K562 (cell line): ENCODE data around the gene ABCA8. TPM values are rescaled to one million over a fixed set of nuclear protein-coding genes. Genes with fewer than 3 reads are reported as not detected.

ENCODE experiments used
- ATAC-seq: fragments of 200-7000 bp; cut with Tn5 transposase; 3 replicates; pipeline ENCODE4 v1.9.1; 2020; ENCODE audit warnings: moderate library complexity
- BruUV-seq: library from RNA; stranded (reverse); fragments of 400-500 nt; replicated peaks from 2 replicates; lab custom pipeline; 2021; lab: Mats Ljungman, UMichigan
- CTCF ChIA-PET: fragments of 300-600 bp; formaldehyde crosslinking; extraction: SDS; loops from one replicate; lab custom pipeline; 2021; ENCODE audit warnings: low intra/inter-chr PET ratio; lab: Yijun Ruan, JAX
- POLR2A ChIA-PET: fragments of 300-600, 350-650 bp; sonication (Branson Sonifier 250); formaldehyde crosslinking; extraction: SDS; loops from one replicate; lab custom pipeline; 2021; ENCODE audit warnings: antibody characterized with exemption, inconsistent platforms; lab: Yijun Ruan, JAX
- DNase-seq, 4 experiments: peaks; one replicate each; pipeline versions ENCODE4 v3.0.0 to v3.0.0-alpha.2; 2011 to 2018; ENCODE audit warnings: low spot score in 3 of 4, mixed read lengths in 3 of 4; ENCODE audit errors: extremely low read depth in 1 of 4
- FAIRE-seq: peaks from 2 replicates; lab custom pipeline; 2011; peaks lifted over from hg19 to GRCh38; lab: Jason Lieb, UNC
- H2AFZ ChIP-seq: 2 replicates; pipeline ENCODE4 v1.6.0; 2011; ENCODE audit warnings: low read depth, low read length, control low read depth, inconsistent platforms
- H3K27ac ChIP-seq: fragments of 200-600 bp; 3 replicates; pipeline ENCODE4 v1.8.0; 2011; ENCODE audit warnings: low read depth, mild to moderate bottlenecking, control low read depth, inconsistent platforms, low read length, moderate library complexity, mixed read lengths; ENCODE audit errors: extremely low read depth
- H3K27me3 ChIP-seq, 2 experiments: fragments of 300-600 bp in 1 of 2; 2 replicates in 1 of 2; 3 replicates in 1 of 2; pipeline versions ENCODE4 v1.6.0 to v1.8.0; 2011; ENCODE audit warnings: inconsistent platforms in 2 of 2, low read length in 2 of 2, mild to moderate bottlenecking in 1 of 2, mixed read lengths in 1 of 2, moderate library complexity in 1 of 2; ENCODE audit not compliant: control insufficient read depth in 2 of 2, insufficient read depth in 2 of 2
- H3K36me3 ChIP-seq: fragments of 300-600 bp; 3 replicates; pipeline ENCODE4 v1.8.0; 2011; ENCODE audit warnings: mild to moderate bottlenecking, low read length, inconsistent platforms; ENCODE audit not compliant: control insufficient read depth, insufficient read depth
- H3K4me1 ChIP-seq, 2 experiments: fragments of 200-600 bp in 1 of 2; replicated peaks in 1 of 2; 2 replicates in 1 of 2; 3 replicates in 1 of 2; pipeline versions ENCODE4 v1.5.1 to v1.8.0; 2011; ENCODE audit warnings: inconsistent platforms in 2 of 2, low read length in 2 of 2, mild to moderate bottlenecking in 1 of 2, mixed read lengths in 1 of 2, moderate library complexity in 1 of 2; ENCODE audit not compliant: control insufficient read depth in 2 of 2, insufficient read depth in 2 of 2
- H3K4me2 ChIP-seq: 2 replicates; pipeline ENCODE4 v1.6.1; 2011; ENCODE audit warnings: low read length, control low read depth, inconsistent platforms, mixed read lengths; ENCODE audit not compliant: insufficient read depth
- H3K4me3 ChIP-seq: fragments of 200-600 bp; sonication (generic), shearing (Covaris generic); 2 replicates; pipeline ENCODE4 v1.5.1; 2016; ENCODE audit warnings: control low read depth, inconsistent platforms
- H3K79me2 ChIP-seq: fragments of 200-600 bp; 3 replicates; pipeline ENCODE4 v1.8.0; 2011; ENCODE audit warnings: low read length, inconsistent platforms; ENCODE audit not compliant: control insufficient read depth, insufficient read depth
- H3K9ac ChIP-seq, 2 experiments: 2 replicates each; pipeline versions ENCODE4 v1.6.0 to v1.6.1; 2011; ENCODE audit warnings: low read depth in 2 of 2, low read length in 2 of 2, control low read depth in 1 of 2, inconsistent platforms in 1 of 2, mild to moderate bottlenecking in 1 of 2, mixed read lengths in 1 of 2; ENCODE audit not compliant: insufficient read depth in 1 of 2
- H3K9me1 ChIP-seq: one replicate; pipeline ENCODE4 v1.6.0; 2011; ENCODE audit warnings: inconsistent platforms, mild to moderate bottlenecking, low read length, moderate library complexity; ENCODE audit not compliant: control insufficient read depth, insufficient read depth
- H3K9me3 ChIP-seq: replicated peaks from 2 replicates; pipeline ENCODE4 v1.5.1; 2011; ENCODE audit warnings: low read depth, low read length, inconsistent platforms; ENCODE audit not compliant: control insufficient read depth, insufficient read depth
- H4K20me1 ChIP-seq: replicated peaks from 2 replicates; pipeline ENCODE4 v1.6.1; 2011; ENCODE audit warnings: low read length, inconsistent platforms, mixed read lengths; ENCODE audit not compliant: control insufficient read depth, insufficient read depth
- CREM ChIP-seq: IDR thresholded peaks from 2 replicates; pipeline ENCODE4 v1.6.1; 2014; ENCODE audit warnings: antibody characterized with exemption, low read depth
- DDX20 ChIP-seq: fragments of 450-650 bp; IDR thresholded peaks from 2 replicates; pipeline ENCODE4 v1.6.1; 2016; ENCODE audit warnings: missing genetic modification characterization, low read depth, mild to moderate bottlenecking, missing compliant biosample characterization, moderate library complexity
- FOXM1 ChIP-seq, 2 experiments: fragments of 450-650 bp in 1 of 2; sonication (generic) in 1 of 2; formaldehyde crosslinking in 1 of 2; IDR thresholded peaks; 2 replicates each; pipeline versions ENCODE4 v1.6.1 to v1.9.0; 2017 to 2022; ENCODE audit warnings: low read depth in 2 of 2, mild to moderate bottlenecking in 2 of 2, missing genetic modification reagents in 1 of 2, moderate library complexity in 1 of 2
- FOXP1 ChIP-seq: sonication (generic); formaldehyde crosslinking; IDR thresholded peaks from 2 replicates; pipeline ENCODE4 v1.8.0; 2022; ENCODE audit warnings: mild to moderate bottlenecking, missing genetic modification reagents
- KDM4B ChIP-seq, 2 experiments: fragments of 450-650 bp in 1 of 2; sonication (generic) in 1 of 2; IDR thresholded peaks; 2 replicates each; pipeline ENCODE4 v1.6.1; 2016 to 2017; ENCODE audit warnings: borderline replicate concordance in 2 of 2, antibody characterized with exemption in 1 of 2, low read depth in 1 of 2, mild to moderate bottlenecking in 1 of 2
- LEF1 ChIP-seq: fragments of 450-650 bp; IDR thresholded peaks from 2 replicates; pipeline ENCODE4 v1.6.1; 2016; ENCODE audit warnings: mild to moderate bottlenecking
- MCM2 ChIP-seq: fragments of 450-650 bp; IDR thresholded peaks from 2 replicates; pipeline ENCODE4 v1.6.1; 2017; ENCODE audit warnings: low read depth, mild to moderate bottlenecking
- PCBP2 ChIP-seq: fragments of 200-400 bp; formaldehyde crosslinking; IDR thresholded peaks from 2 replicates; pipeline ENCODE4 v1.6.1; 2018; ENCODE audit warnings: low read length, low read depth, mild to moderate bottlenecking, moderate library complexity; ENCODE audit not compliant: poor library complexity, severe bottlenecking
- SMARCE1 ChIP-seq: fragments of 450-650 bp; IDR thresholded peaks from 2 replicates; pipeline ENCODE4 v1.7.1; 2016; ENCODE audit warnings: mild to moderate bottlenecking
- STAT5B ChIP-seq: fragments of 250-450 bp; sonication (Bioruptor Pico); IDR thresholded peaks from 2 replicates; pipeline ENCODE4 v1.8.0; 2021; ENCODE audit warnings: mild to moderate bottlenecking, inconsistent platforms
- TCF3 ChIP-seq: sonication (generic); formaldehyde crosslinking; IDR thresholded peaks from 2 replicates; pipeline ENCODE4 v1.4.0; 2020; ENCODE audit warnings: mild to moderate bottlenecking, missing genetic modification reagents
- ZNF76 ChIP-seq: fragments of 250-450 bp; sonication (Bioruptor Pico); IDR thresholded peaks from 2 replicates; pipeline ENCODE4 v1.4.0; 2020; ENCODE audit warnings: mild to moderate bottlenecking, moderate library complexity, borderline replicate concordance
- WGBS: fragments of 100-300 bp; shearing (Covaris generic); methylation state at CpG from one replicate; pipeline ENCODE4 v1.1.6; 2016; ENCODE audit warnings: low coverage, mixed read lengths; ENCODE audit not compliant: insufficient coverage; ENCODE audit errors: missing lambda C conversion rate; 5-methylcytosine and 5-hydroxymethylcytosine counted together
- in situ Hi-C: fragments of 300-500 bp; cut with MboI; formaldehyde crosslinking; loops from 4 replicates; pipeline ENCODE4 v1.15.0; 2018; ENCODE audit warnings: inconsistent platforms, mixed read lengths
- intact Hi-C: fragments of 100-400 bp; cut with micrococcal nuclease; formaldehyde crosslinking; loops from 2 replicates; pipeline ENCODE4 v1.14.2; 2022
- polyA plus RNA-seq, 8 experiments: library from polyadenylated mRNA; depleted of rRNA in 4 of 8; stranded (reverse) in 5 of 8; unstranded in 3 of 8; fragments of >200 nt; fragmentation: Nextera tagmentation in 2 of 8; fragmentation: Illumina TruSeq in 1 of 8; extraction: Ambion mirVana in 2 of 8; extraction: Trizol in 1 of 8; gene quantifications; 2 replicates each; pipeline versions ENCODE4 v1.2.1 to v1.2.3, GENCODE V29; 2011 to 2014; ENCODE audit warnings: inconsistent platforms in 1 of 8, missing spikeins in 1 of 8
- total RNA-seq, 7 experiments: library from RNA; depleted of rRNA in 6 of 7; stranded (reverse); fragments of >200 nt in 6 of 7; fragmentation: Illumina TruSeq in 2 of 7; extraction: Trizol in 2 of 7; gene quantifications; 2 replicates each; pipeline versions ENCODE4 v1.2.1 to v1.2.3, GENCODE V29; 2011 to 2021; ENCODE audit warnings: low replicate concordance in 1 of 7
- TF ChIP-seq, protein P1 (sequence below), 2 experiments: fragments of 450-650 bp; IDR thresholded peaks; 2 replicates each; pipeline ENCODE4 v1.6.1; 2016
- TF ChIP-seq, protein P2 (sequence below): sonication (generic); formaldehyde crosslinking; IDR thresholded peaks from 2 replicates; pipeline ENCODE4 v1.8.0; 2023; ENCODE audit warnings: mild to moderate bottlenecking, missing genetic modification reagents
- TF ChIP-seq, protein P3 (sequence below): fragments of 250-450 bp; sonication (Bioruptor Pico); IDR thresholded peaks from 2 replicates; pipeline ENCODE4 v1.5.0; 2020; ENCODE audit warnings: mild to moderate bottlenecking
- TF ChIP-seq, protein P4 (sequence below): sonication (generic); IDR thresholded peaks from 2 replicates; pipeline ENCODE4 v1.6.1; 2016
- TF ChIP-seq, protein P5 (sequence below): fragments of 450-650 bp; formaldehyde crosslinking; IDR thresholded peaks from 2 replicates; pipeline ENCODE4 v1.4.0; 2022; ENCODE audit warnings: mild to moderate bottlenecking, moderate library complexity

Gene ABCA8
- total and polyA plus RNA-seq, 9 of the 15 experiments (the other 6 are each of a cell fraction or from before 2014, with no cell fraction given), result 1.8 to 13.2 (median 12.0) TPM

DNA sequence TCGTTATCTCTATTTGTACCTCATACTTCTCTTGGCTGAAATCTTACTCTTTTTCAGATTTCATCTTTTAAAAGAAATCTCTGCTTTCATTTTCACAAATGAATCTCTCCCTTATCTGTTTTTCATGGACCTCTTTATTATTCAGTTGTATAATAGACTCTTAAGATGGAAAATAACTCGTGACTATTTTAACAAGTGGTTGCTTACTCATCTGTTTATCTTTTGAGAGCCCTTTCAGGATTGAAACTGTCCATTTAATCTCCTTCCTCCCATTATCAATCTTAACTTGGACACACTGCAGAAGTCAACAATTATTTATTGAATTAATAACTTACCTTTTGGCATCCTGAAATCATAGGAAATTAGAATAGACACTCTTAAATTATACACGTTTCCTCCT is 68.8 kb downstream of the ABCA8 start:
- no peak for FAIRE-seq
- CTCF ChIA-PET, result no interaction called here

More for the DNA sequence above, 68.8 kb downstream of the ABCA8 start:
- POLR2A ChIA-PET, result no interaction called here
- Histone ChIP-seq H4K20me1 (no peaks in the 10 kb centered on the region), H3K4me3 (no peak overlapping the region), H3K4me2 (no peak overlapping the region), H3K9ac (no peak overlapping the region), H3K79me2 (no peaks in the 10 kb centered on the region)
- BruUV-seq, result no TSS peak
- DNase-seq, result no peak
- TF ChIP-seq PCBP2 (no peak), STAT5B (no peak), MCM2 (no peak), SMARCE1 (no peak), TCF3 (CRISPR knock-in tag) (no peak), DDX20 (tag) (no peak), CREM (no peak), KDM4B (IDR thresholded peaks at IDR 0.05; ENCODE audit: borderline replicate concordance in 2 of 2, low read depth in 1 of 2) (no peak), FOXP1 (no peak), ZNF76 (no peak), FOXM1 (IDR thresholded peaks at IDR 0.05; ENCODE audit: low read depth) (no peak), FOXM1 (CRISPR knock-in tag; IDR thresholded peaks at IDR 0.05; ENCODE audit: low read depth) (no peak), LEF1 (no peak)
- TF ChIP-seq, protein P1, sequence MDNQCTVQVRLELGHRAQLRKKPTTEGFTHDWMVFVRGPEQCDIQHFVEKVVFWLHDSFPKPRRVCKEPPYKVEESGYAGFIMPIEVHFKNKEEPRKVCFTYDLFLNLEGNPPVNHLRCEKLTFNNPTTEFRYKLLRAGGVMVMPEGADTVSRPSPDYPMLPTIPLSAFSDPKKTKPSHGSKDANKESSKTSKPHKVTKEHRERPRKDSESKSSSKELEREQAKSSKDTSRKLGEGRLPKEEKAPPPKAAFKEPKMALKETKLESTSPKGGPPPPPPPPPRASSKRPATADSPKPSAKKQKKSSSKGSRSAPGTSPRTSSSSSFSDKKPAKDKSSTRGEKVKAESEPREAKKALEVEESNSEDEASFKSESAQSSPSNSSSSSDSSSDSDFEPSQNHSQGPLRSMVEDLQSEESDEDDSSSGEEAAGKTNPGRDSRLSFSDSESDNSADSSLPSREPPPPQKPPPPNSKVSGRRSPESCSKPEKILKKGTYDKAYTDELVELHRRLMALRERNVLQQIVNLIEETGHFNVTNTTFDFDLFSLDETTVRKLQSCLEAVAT (IDR thresholded peaks at IDR 0.05), result no peak
- TF ChIP-seq, protein P2, sequence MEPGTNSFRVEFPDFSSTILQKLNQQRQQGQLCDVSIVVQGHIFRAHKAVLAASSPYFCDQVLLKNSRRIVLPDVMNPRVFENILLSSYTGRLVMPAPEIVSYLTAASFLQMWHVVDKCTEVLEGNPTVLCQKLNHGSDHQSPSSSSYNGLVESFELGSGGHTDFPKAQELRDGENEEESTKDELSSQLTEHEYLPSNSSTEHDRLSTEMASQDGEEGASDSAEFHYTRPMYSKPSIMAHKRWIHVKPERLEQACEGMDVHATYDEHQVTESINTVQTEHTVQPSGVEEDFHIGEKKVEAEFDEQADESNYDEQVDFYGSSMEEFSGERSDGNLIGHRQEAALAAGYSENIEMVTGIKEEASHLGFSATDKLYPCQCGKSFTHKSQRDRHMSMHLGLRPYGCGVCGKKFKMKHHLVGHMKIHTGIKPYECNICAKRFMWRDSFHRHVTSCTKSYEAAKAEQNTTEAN, result no peak
- TF ChIP-seq, protein P3, sequence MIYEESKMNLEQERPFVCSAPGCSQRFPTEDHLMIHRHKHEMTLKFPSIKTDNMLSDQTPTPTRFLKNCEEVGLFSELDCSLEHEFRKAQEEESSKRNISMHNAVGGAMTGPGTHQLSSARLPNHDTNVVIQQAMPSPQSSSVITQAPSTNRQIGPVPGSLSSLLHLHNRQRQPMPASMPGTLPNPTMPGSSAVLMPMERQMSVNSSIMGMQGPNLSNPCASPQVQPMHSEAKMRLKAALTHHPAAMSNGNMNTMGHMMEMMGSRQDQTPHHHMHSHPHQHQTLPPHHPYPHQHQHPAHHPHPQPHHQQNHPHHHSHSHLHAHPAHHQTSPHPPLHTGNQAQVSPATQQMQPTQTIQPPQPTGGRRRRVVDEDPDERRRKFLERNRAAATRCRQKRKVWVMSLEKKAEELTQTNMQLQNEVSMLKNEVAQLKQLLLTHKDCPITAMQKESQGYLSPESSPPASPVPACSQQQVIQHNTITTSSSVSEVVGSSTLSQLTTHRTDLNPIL (CRISPR knock-in tag), result no peak
- TF ChIP-seq, protein P4, sequence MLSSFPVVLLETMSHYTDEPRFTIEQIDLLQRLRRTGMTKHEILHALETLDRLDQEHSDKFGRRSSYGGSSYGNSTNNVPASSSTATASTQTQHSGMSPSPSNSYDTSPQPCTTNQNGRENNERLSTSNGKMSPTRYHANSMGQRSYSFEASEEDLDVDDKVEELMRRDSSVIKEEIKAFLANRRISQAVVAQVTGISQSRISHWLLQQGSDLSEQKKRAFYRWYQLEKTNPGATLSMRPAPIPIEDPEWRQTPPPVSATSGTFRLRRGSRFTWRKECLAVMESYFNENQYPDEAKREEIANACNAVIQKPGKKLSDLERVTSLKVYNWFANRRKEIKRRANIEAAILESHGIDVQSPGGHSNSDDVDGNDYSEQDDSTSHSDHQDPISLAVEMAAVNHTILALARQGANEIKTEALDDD, result no peak
- TF ChIP-seq, protein P5, sequence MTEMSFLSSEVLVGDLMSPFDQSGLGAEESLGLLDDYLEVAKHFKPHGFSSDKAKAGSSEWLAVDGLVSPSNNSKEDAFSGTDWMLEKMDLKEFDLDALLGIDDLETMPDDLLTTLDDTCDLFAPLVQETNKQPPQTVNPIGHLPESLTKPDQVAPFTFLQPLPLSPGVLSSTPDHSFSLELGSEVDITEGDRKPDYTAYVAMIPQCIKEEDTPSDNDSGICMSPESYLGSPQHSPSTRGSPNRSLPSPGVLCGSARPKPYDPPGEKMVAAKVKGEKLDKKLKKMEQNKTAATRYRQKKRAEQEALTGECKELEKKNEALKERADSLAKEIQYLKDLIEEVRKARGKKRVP (CRISPR knock-in tag), result no peak
- TF ChIP-seq, all 486 proteins: peak for 0
- H3K4me1 ChIP-seq, result no peaks in the 10 kb centered on the region
- no peaks in the 10 kb centered on the region for H3K27me3 ChIP-seq
- no peak overlapping the region for H2AFZ ChIP-seq
- 16% methylated on average over 3 of the region's 3 CpGs for WGBS
- no peaks in the 10 kb centered on the region for H3K9me1 ChIP-seq
- no peak for ATAC-seq
- H3K36me3 ChIP-seq, result no peaks in the 10 kb centered on the region
- H3K9me3 ChIP-seq, result no peaks in the 10 kb centered on the region
- H3K27ac ChIP-seq, result no peak overlapping the region
- in situ Hi-C loops, result no loop called here
- intact Hi-C loops, result no loop called here
